CD4-positive, alpha-beta T cell treated with Interleukin-4 for 1 hour (primary cell): ENCODE measurements around the gene MMP24OS.

Source experiments
- DNase-seq, 2 donors: peaks; one replicate each; pipeline ENCODE4 v3.0.0-alpha.2; 2020 to 2022

The MMP24OS gene

DNA sequence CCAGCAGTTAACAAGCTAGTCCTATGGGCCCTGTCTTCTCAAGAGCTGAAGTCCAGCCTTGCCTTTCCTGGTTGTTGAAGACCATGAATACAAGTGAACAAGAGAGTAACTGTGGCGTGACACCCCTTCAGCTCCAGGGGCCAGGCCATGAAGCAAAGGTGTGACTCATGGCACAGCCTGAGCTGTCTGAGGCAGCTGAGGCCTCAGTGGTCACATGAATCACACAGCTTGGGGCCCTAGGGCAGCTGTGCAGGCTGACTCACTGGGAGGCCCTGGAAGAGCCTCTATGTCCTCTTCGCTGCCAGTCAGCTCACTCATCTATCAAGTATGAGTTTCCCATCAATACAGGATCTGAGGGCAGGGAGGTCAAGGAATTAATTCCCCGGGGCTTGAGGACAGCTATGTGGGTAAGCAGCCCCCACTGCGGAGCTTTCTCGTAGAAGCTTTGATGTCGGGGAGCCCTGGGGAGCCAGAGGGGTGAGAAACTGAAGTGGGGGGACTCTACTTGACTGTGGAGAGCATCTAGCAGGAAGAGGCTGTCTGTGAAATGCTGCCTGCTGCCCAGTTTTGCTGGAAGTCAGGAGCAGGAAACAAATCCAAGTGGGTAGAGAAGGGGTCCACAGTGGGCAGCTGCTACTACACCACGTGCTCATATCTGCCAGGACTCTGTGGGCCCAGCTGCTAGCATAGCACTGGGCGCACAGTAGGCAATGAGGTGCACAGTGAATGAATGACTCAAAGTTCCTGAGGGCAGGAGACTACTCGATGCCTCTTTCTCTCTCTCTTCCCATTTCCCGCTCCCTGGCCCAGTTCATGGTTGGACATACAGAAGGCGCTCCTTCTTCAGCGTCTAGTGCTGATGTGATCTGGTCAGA lies 28.0 kb upstream of the MMP24OS start:
- no peak for DNase-seq

DNA sequence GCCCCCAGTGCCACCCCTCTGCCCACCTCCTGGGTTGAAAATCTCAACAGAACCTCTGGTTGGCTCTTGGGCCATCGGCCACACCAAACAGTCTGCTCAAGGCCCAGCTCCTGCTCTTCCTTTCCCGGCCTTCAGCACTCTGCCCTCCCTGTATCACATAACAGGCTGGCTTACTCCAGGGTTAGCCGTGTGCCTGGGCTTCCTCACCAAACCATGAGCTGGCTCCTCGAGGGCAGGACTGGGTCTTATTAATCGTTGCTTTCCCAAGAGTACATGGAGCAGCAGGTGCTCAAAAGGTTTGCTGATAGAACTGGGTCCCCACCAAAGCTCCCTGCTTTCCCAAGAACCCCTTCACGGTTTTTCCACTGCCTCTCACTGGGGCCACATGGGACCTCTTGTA lies 27.0 kb upstream of the MMP24OS start:
- no peak for DNase-seq

DNA sequence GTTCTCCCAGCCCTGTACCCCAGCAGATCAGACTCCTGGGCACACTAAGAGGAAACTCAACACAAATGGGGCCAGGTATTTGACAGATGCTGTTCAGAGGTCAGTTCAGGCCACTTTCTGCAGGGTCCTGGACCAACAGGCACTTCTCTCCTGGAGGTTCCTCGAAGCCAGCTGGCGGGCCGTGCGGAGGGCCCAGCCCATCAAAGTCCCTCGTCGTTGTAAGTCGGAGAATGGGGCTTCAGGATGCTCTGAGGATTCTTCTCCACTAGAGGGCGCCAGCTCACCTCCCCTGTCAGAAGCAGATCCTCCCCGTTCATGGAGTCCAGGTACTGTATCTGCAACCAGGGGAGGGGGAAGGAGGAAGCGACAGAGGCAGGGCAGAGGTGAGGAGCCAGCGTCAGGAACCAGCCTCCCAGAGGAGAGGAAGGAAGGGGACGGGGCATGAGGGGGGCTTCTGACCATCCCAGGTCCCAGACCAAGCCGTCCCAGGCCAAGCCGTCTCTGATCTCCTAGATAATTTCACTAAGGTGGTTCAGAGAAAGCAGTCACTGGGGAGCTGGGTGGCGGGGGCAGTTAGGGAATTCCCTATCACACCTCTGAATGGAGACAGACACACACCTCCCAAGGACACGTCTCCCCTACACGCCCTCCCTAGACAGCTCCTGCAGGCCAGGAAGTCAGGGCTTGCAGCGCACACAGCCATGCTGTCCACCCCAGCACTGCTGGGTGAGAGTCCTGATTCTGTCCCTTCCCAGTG lies 26.0 kb upstream of the MMP24OS start:
- DNase-seq = peak; percentile 86

DNA sequence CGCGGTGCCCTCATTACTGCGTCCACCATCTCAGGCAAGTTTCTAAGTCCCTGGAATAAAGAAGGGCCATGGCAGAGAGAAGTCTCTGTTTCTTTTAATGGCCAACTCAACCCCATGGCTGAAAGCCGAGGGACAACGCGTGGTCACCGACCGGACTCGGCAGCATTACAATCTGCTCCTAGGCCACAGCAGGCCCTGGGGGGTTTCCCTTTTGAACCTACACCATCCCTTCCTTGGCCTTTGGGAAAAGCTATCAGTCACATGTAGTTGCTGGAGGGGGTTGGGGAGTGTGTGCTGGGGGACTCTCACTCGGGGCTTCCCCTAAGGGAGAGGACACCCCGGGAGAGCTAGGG lies 25.4 kb upstream of the MMP24OS start:
- no peak for DNase-seq

DNA sequence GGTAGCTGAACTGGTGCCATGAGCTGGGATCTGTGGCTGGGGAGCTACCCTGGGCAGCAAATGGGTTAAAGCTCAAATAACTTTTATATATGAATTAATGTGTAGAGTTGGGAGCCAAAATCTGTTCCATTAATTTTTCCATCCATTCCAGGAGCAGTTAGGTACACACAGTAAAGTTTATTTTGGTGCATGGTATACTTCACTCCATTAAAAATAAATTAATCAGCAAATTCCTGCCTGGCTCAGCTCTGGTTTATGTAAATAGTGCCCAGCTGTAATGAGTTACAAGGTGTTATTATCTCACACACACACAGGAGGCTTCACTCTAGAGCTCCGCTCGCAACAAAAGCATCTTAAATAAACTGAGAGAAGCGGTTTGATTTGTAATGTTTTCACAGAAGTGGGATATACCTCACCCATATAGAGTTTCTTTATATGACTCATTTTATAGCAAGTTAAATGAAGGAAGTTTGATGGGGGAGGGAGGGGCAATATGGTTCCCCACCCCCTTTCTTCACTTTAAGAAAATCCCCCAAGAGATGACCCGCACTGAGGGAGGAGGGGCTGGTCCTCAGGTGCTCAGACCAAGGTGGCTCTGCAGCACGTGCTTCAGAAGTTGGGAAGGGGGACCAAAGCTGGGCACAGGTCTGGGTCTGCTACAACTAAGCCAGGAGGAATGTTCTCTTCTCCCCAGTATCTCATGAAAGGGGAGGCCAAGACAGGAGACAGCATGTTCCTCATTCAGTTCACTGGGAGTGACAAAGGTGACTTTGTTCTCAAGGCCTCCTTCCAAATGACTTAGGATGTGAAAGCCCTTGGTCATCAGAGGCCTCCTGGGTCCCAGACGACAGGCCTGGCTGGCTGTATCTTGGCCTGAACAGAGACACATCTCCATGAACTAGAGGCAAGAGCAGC lies 24.8 kb upstream of the MMP24OS start:
- no peak for DNase-seq

DNA sequence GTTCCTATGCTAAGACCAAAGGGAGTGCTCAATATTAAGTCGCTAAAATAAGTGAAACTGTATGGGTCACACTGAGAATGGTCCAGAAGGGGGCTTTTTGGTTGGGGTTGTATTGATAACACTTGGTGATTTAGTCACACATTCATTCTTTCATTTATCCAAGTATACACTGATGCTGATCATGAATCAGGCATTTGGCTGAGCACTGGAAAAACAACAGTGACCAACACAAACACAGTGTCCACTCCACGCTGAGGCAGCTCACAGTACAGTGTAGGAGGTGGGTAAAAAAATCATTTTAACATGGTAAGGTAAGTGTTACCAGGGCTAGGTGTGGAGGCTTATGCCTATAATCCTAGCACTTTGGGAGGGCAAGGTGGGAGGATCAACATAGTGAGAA lies 23.5 kb upstream of the MMP24OS start:
- DNase-seq = no peak

DNA sequence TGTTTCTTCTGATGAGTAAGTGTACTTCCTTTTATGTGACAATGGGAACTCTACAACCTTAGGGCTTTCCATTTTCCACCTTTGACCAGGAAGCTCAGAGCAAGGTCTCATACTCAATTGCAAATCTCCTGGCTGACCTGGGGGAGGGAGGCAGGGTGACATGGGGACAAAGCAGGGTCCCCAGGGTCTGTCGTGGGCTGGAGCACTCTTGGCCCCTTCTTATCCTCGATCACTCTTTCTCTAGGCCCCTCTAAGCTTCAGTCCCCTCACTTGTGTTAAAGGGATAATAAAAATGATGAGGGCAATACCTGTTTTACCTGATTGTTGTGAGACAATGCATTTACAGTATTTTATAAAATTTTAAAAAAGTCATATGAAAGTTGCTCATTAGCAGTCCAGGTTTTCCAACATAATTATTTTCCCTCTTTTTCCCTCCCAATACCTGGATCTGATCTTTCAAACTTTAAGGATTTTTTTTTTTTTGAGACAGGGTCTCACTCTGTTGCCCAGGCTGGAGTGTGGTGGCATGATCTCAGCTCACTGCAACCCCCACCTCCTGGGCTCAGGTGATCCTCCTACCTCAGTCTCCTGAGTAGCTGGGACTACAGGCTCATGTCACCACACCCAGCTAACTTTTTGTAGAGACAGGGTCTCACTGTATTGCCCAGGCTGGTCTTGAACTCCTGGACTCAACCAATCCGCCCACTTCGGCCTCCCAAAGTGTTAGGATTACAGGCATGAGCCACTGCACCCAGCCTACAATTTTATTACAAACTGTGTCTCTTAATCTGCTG lies 22.7 kb upstream of the MMP24OS start:
- DNase-seq = no peak

DNA sequence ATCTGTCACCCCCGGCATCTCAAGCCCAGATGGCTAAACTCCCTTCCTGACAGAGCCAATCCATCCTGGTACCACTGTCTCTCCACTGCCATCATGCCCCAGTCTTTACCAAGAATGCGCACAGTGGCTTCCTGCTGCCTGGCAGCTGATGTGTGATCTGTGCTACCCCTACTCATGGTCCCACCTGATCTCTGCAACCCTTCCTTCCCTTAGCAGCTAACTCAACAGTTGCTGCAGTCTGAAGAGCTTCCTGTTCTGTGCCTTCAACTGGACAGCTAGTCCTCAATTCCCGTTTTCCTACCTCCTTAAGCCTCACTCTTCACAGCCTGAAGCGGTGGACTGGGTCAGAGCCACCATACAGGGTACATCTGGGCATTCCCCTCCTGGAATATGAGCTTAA lies 21.9 kb upstream of the MMP24OS start:
- DNase-seq = no peak

DNA sequence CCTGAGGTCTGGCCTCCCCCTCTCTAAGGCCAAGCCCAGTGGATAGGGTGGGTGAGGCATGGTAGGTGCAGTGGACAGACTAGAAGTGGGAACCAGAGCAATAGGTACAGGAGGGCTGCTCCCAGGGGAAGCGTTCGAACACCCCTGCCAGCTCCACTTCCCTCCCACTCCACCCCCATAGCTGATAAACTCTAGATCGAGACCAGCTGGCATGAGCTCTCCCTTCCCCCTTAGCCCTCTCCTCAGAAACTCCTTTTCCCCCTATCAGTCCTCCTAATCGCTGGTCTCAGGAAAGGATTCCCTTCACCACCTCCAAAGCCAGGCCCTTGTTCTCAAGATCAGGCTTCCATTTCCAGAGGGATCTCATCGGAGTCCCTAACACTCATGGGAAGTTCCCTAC lies 20.3 kb upstream of the MMP24OS start:
- DNase-seq = no peak

DNA sequence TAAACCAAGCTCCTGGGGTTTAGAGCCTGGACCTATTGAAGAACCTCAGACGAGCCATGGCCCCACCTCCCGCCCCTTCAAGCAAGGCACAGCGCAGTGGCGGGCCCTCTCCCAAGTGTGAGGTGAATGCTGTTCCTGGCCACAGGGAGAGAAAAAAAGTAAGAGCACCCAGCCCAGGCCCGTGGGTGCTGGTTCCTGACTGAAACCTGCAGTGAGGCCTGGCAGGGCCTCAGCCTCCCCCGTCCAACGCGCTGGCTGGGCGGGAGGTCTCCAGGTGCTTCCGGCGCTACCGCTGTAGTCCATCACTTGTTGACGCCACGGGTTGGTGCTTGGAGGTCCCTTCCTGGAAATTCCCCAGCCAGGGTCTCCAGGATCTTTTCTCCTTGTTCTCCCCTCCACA lies 19.8 kb upstream of the MMP24OS start:
- DNase-seq = no peak

DNA sequence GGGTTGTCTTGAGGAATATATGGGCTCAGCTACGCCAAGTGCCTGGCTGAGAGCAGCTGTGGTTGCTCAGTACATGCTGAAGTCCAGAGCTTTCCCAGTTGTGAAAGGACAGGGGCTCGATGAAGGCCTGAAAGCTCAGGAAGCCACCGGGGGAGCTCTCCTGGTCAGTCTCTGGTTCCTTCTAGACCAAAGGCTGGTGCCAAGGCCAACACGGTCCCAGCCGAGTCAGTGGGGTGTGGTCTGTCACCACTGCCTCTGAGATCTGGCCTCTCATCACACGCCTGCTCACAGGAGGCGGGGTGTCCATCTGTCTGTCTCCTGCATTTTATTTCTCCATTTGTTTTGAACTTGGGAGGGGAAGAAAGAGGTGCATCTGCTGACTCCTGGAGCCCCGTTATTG lies 19.2 kb upstream of the MMP24OS start:
- no peak for DNase-seq

DNA sequence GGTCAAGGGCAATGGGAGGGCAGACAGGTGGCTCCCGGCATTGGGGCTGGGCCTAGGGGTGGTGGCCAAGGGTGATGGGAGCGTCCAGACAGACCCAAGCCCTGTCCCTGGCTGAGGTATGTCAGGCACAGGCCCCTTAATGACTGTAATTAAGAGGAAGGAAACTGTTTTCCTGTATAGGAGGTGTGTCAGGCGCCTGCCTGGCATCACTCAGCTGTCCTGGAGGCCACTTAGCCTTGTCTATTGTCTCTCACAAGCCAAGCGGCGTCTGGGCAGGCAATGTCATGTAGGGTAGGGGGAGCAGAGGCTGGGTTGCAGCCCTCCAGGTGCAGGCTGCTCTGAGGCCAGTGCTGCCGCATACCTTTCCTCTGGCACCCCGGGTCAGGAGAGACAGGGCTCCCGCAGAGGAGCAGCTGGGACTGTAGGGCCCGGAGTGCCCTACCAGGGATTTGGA lies 18.2 kb upstream of the MMP24OS start:
- no peak for DNase-seq

DNA sequence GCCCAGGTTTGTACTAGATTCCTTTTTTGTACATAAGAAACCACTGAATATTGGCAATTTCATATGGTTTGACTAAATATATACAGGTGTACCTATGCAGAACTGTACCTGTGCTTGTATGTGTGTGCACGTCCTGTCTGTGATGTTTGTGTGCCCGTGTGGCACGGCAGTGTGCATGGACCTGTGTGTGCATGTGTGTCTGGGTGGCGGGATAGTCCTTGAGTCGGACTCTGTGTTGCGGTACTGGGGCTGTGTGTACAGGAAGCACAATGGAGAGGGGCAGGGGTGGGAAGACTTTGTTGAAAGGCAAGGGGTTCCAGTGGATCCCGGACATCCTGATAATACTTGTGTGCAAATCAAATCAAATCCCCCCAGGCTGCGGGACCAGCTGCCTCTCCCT lies 17.8 kb upstream of the MMP24OS start:
- no peak for DNase-seq

DNA sequence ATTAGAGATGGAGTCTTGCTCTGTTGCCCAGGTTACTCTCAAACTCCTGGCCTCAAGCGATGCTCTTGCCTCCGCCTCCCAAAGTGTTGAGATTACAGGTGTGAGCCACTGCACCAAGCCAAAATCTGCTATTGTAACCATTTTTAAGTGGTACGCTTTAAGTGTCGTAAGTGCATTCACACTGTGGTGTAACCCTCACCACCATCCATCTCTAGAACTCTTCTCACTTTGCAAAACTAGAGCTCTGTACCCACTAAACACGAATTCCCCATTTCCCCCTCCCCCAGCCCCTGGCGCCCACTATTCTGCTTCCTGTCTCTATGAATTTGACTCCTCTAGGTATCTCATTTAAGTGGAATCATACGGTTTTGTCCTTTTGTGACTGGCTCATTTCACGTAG lies 17.1 kb upstream of the MMP24OS start:
- no peak for DNase-seq

DNA sequence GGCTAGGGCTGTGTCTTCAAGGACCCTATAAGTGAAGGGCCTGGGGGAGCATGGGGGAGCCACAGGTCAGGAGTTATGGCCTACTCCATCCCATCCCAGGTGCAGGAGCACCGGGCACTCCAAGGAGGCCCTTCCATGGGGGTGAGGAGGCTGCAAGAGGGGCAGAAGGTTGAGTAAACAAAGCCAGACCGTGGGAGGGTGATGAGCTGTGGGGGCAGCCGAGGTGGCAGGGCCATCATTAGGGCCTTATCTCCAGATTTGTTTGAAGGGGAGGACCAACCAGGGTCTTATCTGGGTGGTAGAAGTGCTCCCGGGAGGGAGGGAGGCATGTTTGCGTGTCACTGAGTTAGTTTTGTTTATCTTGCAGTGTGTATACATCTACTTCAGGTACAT lies 16.4 kb upstream of the MMP24OS start:
- no peak for DNase-seq

DNA sequence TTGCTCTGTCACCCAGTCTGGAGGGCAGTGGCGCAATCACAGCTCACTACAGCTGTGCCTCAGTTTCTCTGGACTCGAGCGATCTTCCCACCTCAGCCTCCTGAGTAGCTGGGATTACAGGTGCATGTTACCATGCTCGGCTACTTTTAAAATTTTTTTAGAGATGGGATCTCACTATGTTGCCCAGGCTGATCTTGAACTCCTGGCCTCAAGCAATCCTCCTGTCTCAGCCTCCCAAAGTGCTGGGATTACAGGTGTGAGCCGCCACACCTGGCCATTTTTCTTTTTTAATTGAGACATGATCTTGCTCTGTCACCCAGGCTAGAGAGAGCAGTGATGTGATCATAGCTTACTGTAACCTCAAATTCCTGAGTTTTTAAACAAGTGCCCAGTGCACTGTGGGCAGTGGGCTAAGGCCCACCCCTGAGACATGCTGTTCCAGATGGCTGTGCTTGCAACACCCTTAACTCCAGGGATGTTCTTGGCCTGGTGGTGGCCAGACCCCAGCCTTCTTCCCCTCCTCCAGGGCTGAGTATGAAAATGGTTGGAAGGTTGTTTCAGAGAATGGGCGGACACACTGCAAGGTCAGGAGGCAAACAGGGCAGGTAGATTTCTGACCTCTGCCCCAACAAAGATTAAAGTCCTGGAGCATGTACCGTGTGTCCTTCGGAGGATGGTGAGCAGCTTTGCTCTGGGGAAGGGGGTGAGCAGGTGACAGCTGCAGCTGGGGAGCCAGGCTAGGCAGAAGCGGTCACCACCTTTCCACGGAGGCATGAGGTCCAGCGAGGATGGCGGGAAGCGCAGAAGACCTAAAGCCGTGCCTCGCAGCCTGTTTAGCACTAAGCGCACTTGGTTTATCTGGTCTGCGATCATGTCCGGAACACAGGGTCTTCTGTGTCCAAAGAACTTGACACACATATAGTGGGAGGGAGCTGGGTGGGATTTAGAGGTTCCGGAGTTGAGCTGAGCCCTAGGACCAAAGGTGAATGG lies 15.7 kb upstream of the MMP24OS start:
- DNase-seq = no peak

DNA sequence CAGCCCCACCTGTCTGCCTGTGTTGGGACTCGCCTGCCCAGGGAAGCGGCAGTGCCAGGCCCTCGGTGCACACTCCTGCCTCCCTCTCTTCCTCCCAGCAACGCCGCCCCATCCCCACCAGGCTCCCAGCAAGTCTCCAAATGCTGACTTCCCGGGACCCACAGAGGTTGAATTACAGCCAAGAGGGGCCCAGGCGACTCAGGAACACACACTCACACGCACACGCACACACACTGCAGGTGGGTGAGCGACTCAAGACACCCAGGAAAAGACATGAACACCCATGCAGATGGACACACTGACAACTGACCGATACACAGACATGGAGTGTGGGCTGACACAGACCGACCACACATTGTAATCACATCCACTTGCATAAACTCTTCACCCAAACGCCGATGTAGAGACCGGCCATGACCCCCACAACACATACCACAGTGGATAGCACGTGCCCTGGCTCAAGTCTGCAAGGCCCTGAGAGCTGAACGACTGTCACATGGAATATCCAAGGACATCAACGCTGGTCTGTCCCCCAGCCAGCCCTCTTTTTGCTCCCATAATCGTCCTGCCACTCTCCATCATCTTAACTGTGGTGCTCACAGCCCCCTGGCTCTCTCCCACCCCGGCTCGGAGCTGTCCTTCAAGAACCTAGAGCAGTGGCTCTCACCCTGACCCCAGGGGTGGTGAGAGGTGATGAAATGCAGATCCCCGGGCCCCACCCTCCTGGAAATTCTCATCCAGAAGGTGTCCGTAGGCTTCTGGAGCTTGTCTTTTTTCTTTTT lies 14.8 kb upstream of the MMP24OS start:
- DNase-seq = no peak

DNA sequence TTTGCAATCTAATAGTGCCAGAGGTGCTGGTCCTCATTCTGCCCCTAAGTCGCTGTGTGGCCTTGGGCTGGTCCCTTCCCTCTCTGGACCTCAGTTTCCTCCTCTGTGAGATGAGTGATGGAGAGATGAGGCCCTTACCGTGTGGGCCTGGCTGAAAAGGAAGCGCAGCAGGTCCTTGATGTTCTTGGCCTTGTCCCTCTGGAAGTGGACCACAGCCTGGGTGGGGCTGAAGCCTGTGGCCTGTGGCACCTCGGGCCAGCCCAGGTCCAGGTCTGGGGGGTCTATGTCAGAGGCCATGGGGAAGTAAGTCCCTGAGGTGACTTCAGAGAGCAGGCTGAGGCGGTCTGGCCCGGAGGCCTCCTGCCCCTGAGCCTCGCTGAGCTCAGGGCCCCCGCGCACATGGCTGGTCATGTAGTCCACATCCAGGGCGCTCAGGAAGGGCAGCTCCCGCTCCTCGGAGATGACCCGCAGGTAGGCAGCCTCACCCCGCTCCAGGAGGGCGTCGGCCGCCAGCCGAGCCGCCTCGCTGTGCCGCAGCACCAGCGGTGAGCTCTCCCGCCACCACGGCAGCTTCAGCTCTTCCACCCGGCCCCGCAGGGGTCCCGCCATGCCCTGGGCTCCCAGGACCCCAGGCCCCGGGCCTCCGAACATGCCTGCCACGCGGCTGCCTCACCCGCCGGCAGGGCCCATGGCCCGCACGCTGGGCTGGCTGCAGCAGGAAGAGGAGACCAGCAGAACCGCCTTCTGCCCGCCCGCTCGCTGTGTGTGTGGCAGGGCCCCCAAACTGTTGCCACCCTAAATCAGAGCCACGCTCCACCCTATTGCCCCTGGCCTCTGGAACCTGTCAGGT lies 14.0 kb upstream of the MMP24OS start, which contains the start of gene FAM83C:
Gene FAM83C (minus strand): TSS at position 772 of the 850 bp plus-strand sequence. CDS start 121 bp downstream, at position 651.
- no peak for DNase-seq

DNA sequence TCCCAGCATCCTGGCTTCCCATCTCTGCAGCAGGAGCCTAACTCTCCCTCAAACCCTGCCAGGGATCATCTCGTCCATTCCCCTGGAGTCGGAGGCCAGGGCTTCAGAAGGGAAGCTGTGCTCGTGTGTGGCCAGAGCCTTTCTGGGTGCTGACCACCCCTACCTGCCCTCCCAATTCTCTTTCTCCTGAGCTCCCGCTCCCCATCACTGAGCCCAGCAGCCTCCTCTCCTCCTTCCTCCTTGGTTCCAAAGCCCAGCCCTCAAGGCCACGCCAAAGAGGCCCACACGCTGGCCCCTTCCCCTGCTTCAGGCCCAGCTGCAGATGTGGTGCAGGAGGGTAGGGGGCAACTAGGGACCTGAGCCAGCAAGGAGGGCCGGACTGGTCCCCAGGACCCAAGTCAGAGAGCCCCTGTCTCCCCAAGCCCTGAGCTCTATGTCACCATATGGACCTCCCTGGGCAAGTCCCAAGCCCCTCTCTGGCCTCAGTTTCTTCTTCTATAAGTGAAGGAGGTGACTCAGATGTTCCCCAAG lies 13.0 kb upstream of the MMP24OS start:
- DNase-seq = no peak
